Smooth muscle cell (in vitro differentiated cells): Measurements from ENCODE around the gene UPK3B. TPM values are rescaled to one million over a fixed set of nuclear protein-coding genes. Genes with fewer than 3 reads are reported as not detected.
"Not testable (repeated sequence)": the region's sequence is repeated elsewhere in the genome, so short reads cannot be mapped to it uniquely, and the experiment has no call there.

Source experiments
- DNase-seq: peaks from one replicate; lab custom pipeline; 2025; ENCODE audit not compliant: unreplicated experiment; lab: John Stamatoyannopoulos, UW
- H2AFZ ChIP-seq: fragments of 200-600 bp; sonication (generic); 2 replicates; pipeline ENCODE4 v1.6.0; 2016; ENCODE audit warnings: antibody characterized with exemption, low read depth, mild to moderate bottlenecking
- H3F3A ChIP-seq: fragments of 200-600 bp; sonication (generic); 2 replicates; pipeline ENCODE4 v1.6.0; 2017; ENCODE audit warnings: antibody characterized with exemption, low read depth
- H3K27ac ChIP-seq: fragments of 200-600 bp; sonication (generic); 2 replicates; pipeline ENCODE4 v1.5.1; 2016; ENCODE audit warnings: low read depth, mild to moderate bottlenecking
- H3K27me3 ChIP-seq: fragments of 200-600 bp; sonication (generic); 2 replicates; pipeline ENCODE4 v1.6.1; 2016; ENCODE audit warnings: low read depth, mild to moderate bottlenecking
- H3K36me3 ChIP-seq: fragments of 200-600 bp; sonication (generic); 2 replicates; pipeline ENCODE4 v1.5.1; 2016; ENCODE audit warnings: low read depth
- H3K4me1 ChIP-seq: fragments of 200-600 bp; sonication (generic); 2 replicates; pipeline ENCODE4 v1.5.1; 2016; ENCODE audit warnings: low read depth
- H3K4me2 ChIP-seq: fragments of 200-600 bp; sonication (generic); 2 replicates; pipeline ENCODE4 v1.6.0; 2016; ENCODE audit warnings: mild to moderate bottlenecking
- H3K4me3 ChIP-seq: fragments of 200-600 bp; sonication (generic); 2 replicates; pipeline ENCODE4 v1.5.1; 2016; ENCODE audit warnings: mild to moderate bottlenecking
- H3K79me2 ChIP-seq: fragments of 200-600 bp; sonication (generic); 2 replicates; pipeline ENCODE4 v1.6.0; 2016; ENCODE audit warnings: low read depth, mild to moderate bottlenecking
- H3K9ac ChIP-seq: fragments of 200-600 bp; sonication (generic); 2 replicates; pipeline ENCODE4 v1.6.0; 2016; ENCODE audit warnings: low read depth
- H3K9me3 ChIP-seq: fragments of 200-600 bp; sonication (generic); replicated peaks from 2 replicates; pipeline ENCODE4 v1.5.1; 2016; ENCODE audit warnings: low read depth
- H4K20me1 ChIP-seq: fragments of 200-600 bp; sonication (generic); 2 replicates; pipeline ENCODE4 v1.6.0; 2016; ENCODE audit warnings: low read depth
- WGBS: methylation state at CpG from one replicate; pipeline ENCODE4 v1.1.7; 2016; ENCODE audit warnings: low lambda C conversion rate; 5-methylcytosine and 5-hydroxymethylcytosine counted together
- polyA plus RNA-seq: library from polyadenylated mRNA; unstranded; fragments of >200 nt; fragmentation: Nextera tagmentation; extraction: Ambion mirVana; gene quantifications from 2 replicates; pipeline ENCODE4 v1.2.1, GENCODE V29; 2016
- total RNA-seq: library from RNA; depleted of rRNA; stranded (reverse); fragments of >200 nt; gene quantifications from 2 replicates; pipeline ENCODE4 v1.2.3, GENCODE V29; 2014

UPK3B gene
- total and polyA plus RNA-seq, 2 experiments from 2014 or later: not detected

- DNase-seq, H2AFZ ChIP-seq, H4K20me1 ChIP-seq, H3K4me3 ChIP-seq, H3K27ac ChIP-seq, H3K36me3 ChIP-seq, H3K9me3 ChIP-seq, H3K4me1 ChIP-seq, H3K27me3 ChIP-seq, H3K4me2 ChIP-seq, H3K79me2 ChIP-seq, H3K9ac ChIP-seq, H3F3A ChIP-seq: not testable (repeated sequence)
- 90% methylated on average over 2 of the region's 12 CpGs for WGBS
Measured at GRCh38 chr7:76484456-76484855, 25.9 kb upstream of the UPK3B start.

GRCh38 chr7:76485822-76486610 is 24.3 kb upstream of the UPK3B start:
- H3K4me3 ChIP-seq, H3K36me3 ChIP-seq, H4K20me1 ChIP-seq, H3K79me2 ChIP-seq, H3K4me2 ChIP-seq, H3K4me1 ChIP-seq, H2AFZ ChIP-seq, DNase-seq, H3K27ac ChIP-seq, H3K9ac ChIP-seq, H3K27me3 ChIP-seq, H3K9me3 ChIP-seq, H3F3A ChIP-seq: not testable (repeated sequence)
- WGBS: no CpG with 5 or more reads among the region's 20 CpGs

DNA sequence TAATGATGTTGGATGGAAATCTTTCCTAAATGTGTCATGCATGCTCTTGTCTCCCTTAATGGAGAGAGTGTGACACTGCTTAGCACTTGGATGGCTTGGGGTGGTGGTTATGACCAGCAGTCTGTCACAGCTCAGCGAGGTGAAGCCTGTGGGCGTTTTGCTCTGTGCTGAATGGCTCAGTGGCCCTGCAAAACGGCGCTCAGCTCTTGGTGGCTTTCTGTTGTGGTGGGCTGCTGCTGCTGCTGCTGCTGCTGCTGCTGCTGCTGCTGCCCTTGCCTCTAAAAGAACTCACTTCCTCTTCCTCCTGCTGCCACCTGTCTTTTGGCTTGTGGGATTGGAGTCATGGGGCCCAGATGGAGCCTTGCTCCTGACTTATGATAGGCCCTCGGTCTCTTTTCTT is 23.7 kb upstream of the UPK3B start:
- H2AFZ ChIP-seq, H3K4me2 ChIP-seq, H3K36me3 ChIP-seq, H3K79me2 ChIP-seq, H3K4me1 ChIP-seq, H3K4me3 ChIP-seq, H3K9me3 ChIP-seq, H3K27me3 ChIP-seq, H4K20me1 ChIP-seq, DNase-seq, H3K9ac ChIP-seq, H3F3A ChIP-seq, H3K27ac ChIP-seq: not testable (repeated sequence)
- no CpG with 5 or more reads among the region's 5 CpGs for WGBS

GRCh38 chr7:76487969-76488368 is 22.4 kb upstream of the UPK3B start:
- no CpG with 5 or more reads among the region's 13 CpGs for WGBS
- not testable (repeated sequence) for H3K27me3 ChIP-seq, H2AFZ ChIP-seq, H3K4me1 ChIP-seq, H3F3A ChIP-seq, H3K9me3 ChIP-seq, H3K9ac ChIP-seq, H3K36me3 ChIP-seq, H4K20me1 ChIP-seq, H3K4me3 ChIP-seq, H3K27ac ChIP-seq, H3K79me2 ChIP-seq, H3K4me2 ChIP-seq, DNase-seq

- H3K4me2 ChIP-seq, H3K9ac ChIP-seq, H3K79me2 ChIP-seq, H3K27ac ChIP-seq, H3F3A ChIP-seq, DNase-seq, H4K20me1 ChIP-seq, H3K9me3 ChIP-seq, H3K4me3 ChIP-seq, H3K27me3 ChIP-seq, H3K36me3 ChIP-seq, H2AFZ ChIP-seq, H3K4me1 ChIP-seq: not testable (repeated sequence)
- WGBS: no CpG with 5 or more reads among the region's 10 CpGs
Measured at GRCh38 chr7:76492139-76492538, 18.2 kb upstream of the UPK3B start.

DNA sequence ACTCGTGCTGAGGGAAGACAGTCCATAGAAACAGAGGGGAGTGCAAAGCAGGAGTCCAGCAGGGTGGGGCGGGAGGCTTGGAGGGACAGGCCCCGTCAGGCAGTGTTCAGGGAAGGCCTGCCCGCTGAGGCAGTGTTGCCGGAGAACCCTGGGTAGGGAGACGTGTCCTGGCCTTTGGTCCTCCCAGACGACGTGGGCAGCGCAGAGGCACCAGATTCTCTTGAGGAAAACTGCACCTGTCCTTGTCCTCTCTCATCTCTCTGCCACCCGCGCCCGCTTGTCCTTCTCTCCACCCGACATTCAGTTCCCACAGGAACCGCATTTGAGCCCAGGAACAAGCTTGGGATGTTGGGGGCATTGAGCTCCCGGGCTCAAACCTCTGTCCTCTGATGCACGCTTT is 14.6 kb upstream of the UPK3B start:
- not testable (repeated sequence) for H3K27me3 ChIP-seq, H2AFZ ChIP-seq, H3K9ac ChIP-seq, H3K79me2 ChIP-seq, H3F3A ChIP-seq, H3K4me3 ChIP-seq, H3K9me3 ChIP-seq, DNase-seq, H4K20me1 ChIP-seq, H3K27ac ChIP-seq, H3K36me3 ChIP-seq, H3K4me1 ChIP-seq, H3K4me2 ChIP-seq
- 100% methylated on average over 1 of the region's 16 CpGs for WGBS

DNA sequence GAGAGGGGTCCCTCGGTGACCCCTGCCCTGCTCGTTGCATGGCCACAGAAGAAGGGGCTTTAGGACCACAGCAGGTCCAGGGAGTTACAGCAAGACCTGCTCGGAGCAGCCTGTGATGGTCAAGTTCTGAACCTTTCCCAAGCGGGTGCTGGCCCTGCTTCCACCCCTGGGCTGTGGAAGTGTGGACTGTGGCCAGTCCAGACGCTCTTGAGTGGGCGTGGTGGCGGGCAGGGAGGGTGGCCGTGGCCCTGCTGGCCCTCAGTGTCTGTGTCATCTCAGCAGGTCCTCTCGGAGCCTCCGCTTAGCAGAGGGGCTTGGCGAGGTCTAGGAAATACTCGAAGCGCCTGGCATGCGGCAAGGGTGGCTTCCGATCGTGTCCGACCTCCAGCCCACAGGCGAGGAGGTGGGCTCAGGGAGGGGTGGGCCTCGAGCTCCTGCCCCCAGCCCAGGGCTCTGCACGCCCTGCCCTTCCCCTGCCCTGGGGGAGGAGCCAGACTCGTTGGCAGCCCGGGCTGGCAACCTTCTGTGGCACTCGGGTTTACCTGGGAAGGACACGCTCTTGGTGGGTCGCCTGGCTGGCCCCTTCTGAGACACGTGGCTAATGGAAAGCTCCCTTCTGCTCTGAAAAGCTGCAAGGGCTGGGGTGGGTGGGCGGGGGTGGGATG is 12.3 kb upstream of the UPK3B start:
- not testable (repeated sequence) for H3K4me3 ChIP-seq, H3K27me3 ChIP-seq, H3K9ac ChIP-seq, H3K4me2 ChIP-seq, H3K27ac ChIP-seq, H2AFZ ChIP-seq, H3F3A ChIP-seq, H3K4me1 ChIP-seq, H3K9me3 ChIP-seq, H4K20me1 ChIP-seq, H3K79me2 ChIP-seq, DNase-seq, H3K36me3 ChIP-seq
- WGBS: 97% methylated on average over 13 of the region's 27 CpGs

DNA sequence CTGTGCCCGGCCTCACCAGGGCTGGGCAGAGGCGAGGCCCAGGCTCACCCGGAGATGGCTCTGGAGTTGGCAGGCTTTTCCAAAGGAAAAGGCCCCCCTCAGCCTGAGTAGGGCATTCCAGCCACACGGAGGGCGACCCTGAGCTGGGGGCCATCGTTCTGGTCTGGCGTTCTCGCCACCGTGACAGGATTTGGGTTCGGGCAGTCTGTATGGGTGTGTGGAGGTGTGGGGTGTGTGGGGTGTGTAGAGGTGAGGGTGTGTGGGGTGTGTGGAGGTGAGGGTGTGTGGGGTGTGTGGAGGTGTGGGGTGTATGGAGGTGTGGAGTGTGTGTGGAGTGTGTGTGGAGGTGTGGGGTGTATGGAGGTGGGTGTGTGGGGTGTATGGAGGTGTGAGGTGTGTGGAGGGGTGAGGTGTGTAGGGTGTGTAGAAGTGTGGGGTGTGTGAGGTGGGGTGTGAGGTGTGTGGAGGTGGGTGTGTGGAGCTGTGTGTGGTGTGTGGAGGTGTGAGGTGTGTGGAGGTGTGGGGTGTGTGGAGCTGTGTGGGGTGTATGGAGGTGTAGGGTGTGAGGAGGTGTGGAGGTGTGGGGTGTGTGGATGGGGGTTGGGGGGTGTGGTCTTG is 11.7 kb upstream of the UPK3B start:
- H3K9me3 ChIP-seq, H4K20me1 ChIP-seq, H3K79me2 ChIP-seq, H3K4me1 ChIP-seq, H3K27me3 ChIP-seq, H3K4me3 ChIP-seq, H3K9ac ChIP-seq, DNase-seq, H3F3A ChIP-seq, H3K36me3 ChIP-seq, H3K27ac ChIP-seq, H2AFZ ChIP-seq, H3K4me2 ChIP-seq: not testable (repeated sequence)
- no CpG with 5 or more reads among the region's 10 CpGs for WGBS
